HepG2 (cell line): ENCODE results near the gene TGM6. TPM values are rescaled to one million over a fixed set of nuclear protein-coding genes. Genes with fewer than 3 reads are reported as not detected.

Source experiments
- ARHGAP35 ChIP-seq: sonication (generic); formaldehyde crosslinking; IDR thresholded peaks from 2 replicates; pipeline ENCODE4 v1.9.0; 2022; ENCODE audit warnings: mild to moderate bottlenecking, inconsistent platforms, moderate library complexity, missing genetic modification reagents, borderline replicate concordance
- CBX5 ChIP-seq: sonication (generic); formaldehyde crosslinking; IDR thresholded peaks from 2 replicates; pipeline ENCODE4 v1.4.0; 2020; ENCODE audit warnings: missing genetic modification reagents, borderline replicate concordance
- DNMT3B ChIP-seq: conservative IDR thresholded peaks from 2 replicates; pipeline ENCODE4 v1.6.1; 2016; ENCODE audit warnings: missing biosample characterization, control low read depth
- ESRRA ChIP-seq: sonication (generic); formaldehyde crosslinking; IDR thresholded peaks from 2 replicates; pipeline ENCODE4 v1.5.1; 2020; ENCODE audit warnings: mild to moderate bottlenecking, low read depth, missing genetic modification reagents
- ETV6 ChIP-seq: sonication (generic); formaldehyde crosslinking; conservative IDR thresholded peaks from 2 replicates; pipeline ENCODE4 v1.4.0; 2020; ENCODE audit warnings: missing genetic modification reagents
- HOMEZ ChIP-seq: IDR thresholded peaks from 2 replicates; pipeline ENCODE4 v1.6.1; 2016; ENCODE audit warnings: low read depth
- NFE2L1 ChIP-seq: sonication (generic); formaldehyde crosslinking; IDR thresholded peaks from 2 replicates; pipeline ENCODE4 v1.4.0; 2020; ENCODE audit warnings: missing genetic modification reagents, mild to moderate bottlenecking, borderline replicate concordance
- NFE2L2 ChIP-seq: fragments of 150-350 bp; IDR thresholded peaks from 2 replicates; pipeline ENCODE4 v1.6.1; 2014; ENCODE audit warnings: low read length
- NFRKB ChIP-seq: fragments of 450-650 bp; IDR thresholded peaks from 2 replicates; pipeline ENCODE4 v1.6.1; 2017
- RARG ChIP-seq: sonication (generic); formaldehyde crosslinking; IDR thresholded peaks from 2 replicates; pipeline ENCODE4 v1.4.0; 2020; ENCODE audit warnings: low read depth, mild to moderate bottlenecking, missing genetic modification reagents
- SCMH1 ChIP-seq: sonication (generic); formaldehyde crosslinking; IDR thresholded peaks from 2 replicates; pipeline ENCODE4 v1.9.0; 2021; ENCODE audit warnings: missing genetic modification reagents, mild to moderate bottlenecking, borderline replicate concordance
- SETDB1 ChIP-seq: sonication (generic); formaldehyde crosslinking; IDR thresholded peaks from 2 replicates; pipeline ENCODE4 v1.5.1; 2020; ENCODE audit warnings: missing genetic modification reagents, mild to moderate bottlenecking, borderline replicate concordance
- SIN3A ChIP-seq: IDR thresholded peaks from 2 replicates; pipeline ENCODE4 v1.6.1; 2011; ENCODE audit warnings: low read depth, mild to moderate bottlenecking, control low read depth, low read length, borderline replicate concordance
- TERF1 ChIP-seq: sonication (generic); formaldehyde crosslinking; IDR thresholded peaks from 2 replicates; pipeline ENCODE4 v1.8.0; 2022; ENCODE audit warnings: mild to moderate bottlenecking, missing genetic modification reagents, moderate library complexity
- ZBTB43 ChIP-seq: sonication (generic); formaldehyde crosslinking; conservative IDR thresholded peaks from 2 replicates; pipeline ENCODE4 v1.4.0; 2020; ENCODE audit warnings: missing genetic modification reagents
- ZFP90 ChIP-seq: sonication (generic); formaldehyde crosslinking; IDR thresholded peaks from 2 replicates; pipeline ENCODE4 v1.8.0; 2022; ENCODE audit warnings: missing genetic modification reagents, mild to moderate bottlenecking, inconsistent platforms, borderline replicate concordance
- ZKSCAN8 ChIP-seq: IDR thresholded peaks from 2 replicates; pipeline ENCODE4 v1.6.1; 2016; ENCODE audit warnings: borderline replicate concordance, missing genetic modification reagents, missing compliant biosample characterization
- ZMYM2 ChIP-seq: sonication (generic); formaldehyde crosslinking; IDR thresholded peaks from 2 replicates; pipeline ENCODE4 v1.8.0; 2022; ENCODE audit warnings: mild to moderate bottlenecking, missing genetic modification reagents
- ZNF20 ChIP-seq: sonication (generic); formaldehyde crosslinking; IDR thresholded peaks from 2 replicates; pipeline ENCODE4 v1.4.0; 2020; ENCODE audit warnings: mild to moderate bottlenecking, moderate library complexity, missing genetic modification reagents
- ZNF3 ChIP-seq: IDR thresholded peaks from 2 replicates; pipeline ENCODE4 v1.7.0; 2017; ENCODE audit warnings: inconsistent platforms
- ZNF709 ChIP-seq: sonication (generic); formaldehyde crosslinking; IDR thresholded peaks from 2 replicates; pipeline ENCODE4 v1.5.0; 2020; ENCODE audit warnings: mild to moderate bottlenecking, missing genetic modification reagents
- ZNF724P ChIP-seq: sonication (generic); formaldehyde crosslinking; IDR thresholded peaks from 2 replicates; pipeline ENCODE4 v1.8.0; 2022; ENCODE audit warnings: missing genetic modification reagents, borderline replicate concordance
- ZSCAN29 ChIP-seq: sonication (generic); formaldehyde crosslinking; conservative IDR thresholded peaks from 2 replicates; pipeline ENCODE4 v1.4.0; 2020; ENCODE audit warnings: mild to moderate bottlenecking, missing genetic modification reagents
- polyA plus RNA-seq, 8 experiments: library from polyadenylated mRNA; depleted of rRNA in 3 of 8; stranded (reverse) in 7 of 8; unstranded in 1 of 8; fragments of >200 nt; fragmentation: Illumina TruSeq in 4 of 8; extraction: Trizol in 4 of 8; gene quantifications; 2 replicates each; pipeline versions ENCODE4 v1.2.1 to v1.2.3, GENCODE V29; 2011 to 2016; ENCODE audit warnings: low read depth in 4 of 8, missing spikeins in 1 of 8, mixed read lengths in 1 of 8; ENCODE audit not compliant: insufficient read depth in 1 of 8
- total RNA-seq, 5 experiments: library from RNA; depleted of rRNA; stranded (reverse); fragments of >200 nt; fragmentation: Illumina TruSeq; extraction: Trizol; gene quantifications; 2 replicates each; pipeline ENCODE4 v1.2.3, GENCODE V29; 2016; ENCODE audit warnings: low read depth in 1 of 5
- TF ChIP-seq, protein P1 (sequence below): IDR thresholded peaks from 2 replicates; pipeline ENCODE4 v1.6.1; 2016; ENCODE audit warnings: mild to moderate bottlenecking, missing biosample characterization, missing genetic modification reagents
- TF ChIP-seq, protein P2 (sequence below): sonication (generic); formaldehyde crosslinking; IDR thresholded peaks from 2 replicates; pipeline ENCODE4 v1.4.0; 2020; ENCODE audit warnings: missing genetic modification reagents

Gene TGM6
- total and polyA plus RNA-seq, 2 of the 13 experiments (the other 11 are each of a cell fraction or from before 2014, with no cell fraction given) = not detected

GRCh38 chr20:2476742-2477615 lies 96.3 kb downstream of the TGM6 start (continued):
- TF ChIP-seq, protein P1, sequence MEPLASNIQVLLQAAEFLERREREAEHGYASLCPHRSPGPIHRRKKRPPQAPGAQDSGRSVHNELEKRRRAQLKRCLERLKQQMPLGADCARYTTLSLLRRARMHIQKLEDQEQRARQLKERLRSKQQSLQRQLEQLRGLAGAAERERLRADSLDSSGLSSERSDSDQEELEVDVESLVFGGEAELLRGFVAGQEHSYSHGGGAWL = no peak
- TF ChIP-seq ETV6 (no peak), NFRKB (no peak), ARHGAP35 (no peak), ZNF3 (CRISPR knock-in tag) (no peak), SCMH1 (CRISPR knock-in tag) (no peak), ZNF724P (CRISPR knock-in tag) (no peak), NFE2L1 (CRISPR knock-in tag) (no peak), TERF1 (no peak), HOMEZ (CRISPR knock-in tag) (0 out of 2 replicates have a peak, but pooled peaks have one; percentile 37), RARG (CRISPR knock-in tag) (no peak), ZKSCAN8 (CRISPR knock-in tag) (no peak), ZBTB43 (CRISPR knock-in tag) (no peak), SIN3A (no peak), ZNF709 (CRISPR knock-in tag) (no peak), ESRRA (CRISPR knock-in tag) (no peak), ZNF20 (CRISPR knock-in tag) (no peak), ZSCAN29 (CRISPR knock-in tag) (no peak), ZFP90 (CRISPR knock-in tag) (no peak), NFE2L2 (no peak), ZMYM2 (no peak), SETDB1 (CRISPR knock-in tag) (no peak), DNMT3B (no peak), CBX5 (CRISPR knock-in tag) (no peak)
- TF ChIP-seq, protein P2, sequence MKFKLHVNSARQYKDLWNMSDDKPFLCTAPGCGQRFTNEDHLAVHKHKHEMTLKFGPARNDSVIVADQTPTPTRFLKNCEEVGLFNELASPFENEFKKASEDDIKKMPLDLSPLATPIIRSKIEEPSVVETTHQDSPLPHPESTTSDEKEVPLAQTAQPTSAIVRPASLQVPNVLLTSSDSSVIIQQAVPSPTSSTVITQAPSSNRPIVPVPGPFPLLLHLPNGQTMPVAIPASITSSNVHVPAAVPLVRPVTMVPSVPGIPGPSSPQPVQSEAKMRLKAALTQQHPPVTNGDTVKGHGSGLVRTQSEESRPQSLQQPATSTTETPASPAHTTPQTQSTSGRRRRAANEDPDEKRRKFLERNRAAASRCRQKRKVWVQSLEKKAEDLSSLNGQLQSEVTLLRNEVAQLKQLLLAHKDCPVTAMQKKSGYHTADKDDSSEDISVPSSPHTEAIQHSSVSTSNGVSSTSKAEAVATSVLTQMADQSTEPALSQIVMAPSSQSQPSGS = no peak
